GM19468 (cell line): ENCODE data around the gene SNX19.
A peak's percentile ranks its signal among the peaks of the same experiment; 100 is the strongest.

Experiments
- ATAC-seq: cut with Tn5 transposase; IDR thresholded peaks from one replicate; pipeline ENCODE4 v1.9.1; 2021; ENCODE audit warnings: mild to moderate bottlenecking, moderate library complexity, moderate number of reproducible peaks; ENCODE audit not compliant: unreplicated experiment; ENCODE audit errors: extremely low read depth

The SNX19 gene

GRCh38 chr11:130907229-130907628 is 9.1 kb downstream of the SNX19 start:
- ATAC-seq, result no peak

- no peak for ATAC-seq
Measured at GRCh38 chr11:130906616-130907015, 9.7 kb downstream of the SNX19 start.

GRCh38 chr11:130905512-130905911 is 10.8 kb downstream of the SNX19 start:
- ATAC-seq, result no peak

GRCh38 chr11:130904380-130904779 is 11.9 kb downstream of the SNX19 start:
- ATAC-seq, result no peak

- no peak for ATAC-seq
Measured at GRCh38 chr11:130902380-130902779, 13.9 kb downstream of the SNX19 start.

- ATAC-seq, result no peak
Measured at GRCh38 chr11:130899106-130899505, 17.2 kb downstream of the SNX19 start.

GRCh38 chr11:130897262-130898182 is 18.8 kb downstream of the SNX19 start:
- ATAC-seq, result no peak

- peak; percentile 87 for ATAC-seq
Measured at GRCh38 chr11:130894322-130895025, 21.8 kb downstream of the SNX19 start.

GRCh38 chr11:130892861-130893260 is 23.4 kb downstream of the SNX19 start:
- no peak for ATAC-seq

GRCh38 chr11:130891326-130891725 is 25.0 kb downstream of the SNX19 start:
- ATAC-seq, result no peak

GRCh38 chr11:130890039-130890745 is 26.1 kb downstream of the SNX19 start:
- no peak for ATAC-seq

GRCh38 chr11:130888790-130889189 is 27.5 kb downstream of the SNX19 start:
- no peak for ATAC-seq

- ATAC-seq, result no peak
Measured at GRCh38 chr11:130886704-130887103, 29.6 kb downstream of the SNX19 start.

GRCh38 chr11:130882138-130882551 is 34.1 kb downstream of the SNX19 start:
- no peak for ATAC-seq

- ATAC-seq, result no peak
Measured at GRCh38 chr11:130881475-130882137, 34.7 kb downstream of the SNX19 start.

GRCh38 chr11:130879836-130880235 is 36.4 kb downstream of the SNX19 start:
- ATAC-seq, result no peak

GRCh38 chr11:130876931-130877915 is 39.1 kb downstream of the SNX19 start:
- ATAC-seq, result no peak

GRCh38 chr11:130876100-130876499 is 40.2 kb downstream of the SNX19 start:
- ATAC-seq, result no peak

- no peak for ATAC-seq
Measured at GRCh38 chr11:130874955-130875531, 41.2 kb downstream of the SNX19 start.
